GM21367 (cell line): ENCODE results near the gene CLDND2.

Experiments
- ATAC-seq: cut with Tn5 transposase; IDR thresholded peaks from one replicate; pipeline ENCODE4 v1.9.1; 2021; ENCODE audit not compliant: unreplicated experiment

CLDND2 gene

GRCh38 chr19:51386882-51387520 is 18.2 kb upstream of the CLDND2 start:
- no peak for ATAC-seq

DNA sequence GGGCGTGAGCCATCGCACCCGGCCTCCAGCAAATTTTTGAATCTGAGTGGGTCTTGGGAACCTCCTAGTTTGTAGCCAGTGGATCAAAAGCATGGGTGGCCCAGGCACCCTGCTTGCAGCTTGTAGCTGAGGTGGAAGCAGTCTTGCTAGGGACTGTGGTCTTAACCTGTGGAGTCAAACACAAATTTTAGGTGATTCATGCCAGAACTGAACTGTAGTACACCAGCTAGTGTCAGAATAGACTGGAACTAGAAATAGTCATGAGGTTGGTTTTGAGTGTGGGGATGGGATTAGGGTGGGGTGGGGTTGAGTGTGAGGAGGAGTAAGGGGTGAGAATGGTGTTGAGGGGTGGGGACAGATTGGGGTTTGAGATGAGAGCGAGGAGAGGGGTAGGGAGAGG is 13.2 kb upstream of the CLDND2 start:
- ATAC-seq = no peak

DNA sequence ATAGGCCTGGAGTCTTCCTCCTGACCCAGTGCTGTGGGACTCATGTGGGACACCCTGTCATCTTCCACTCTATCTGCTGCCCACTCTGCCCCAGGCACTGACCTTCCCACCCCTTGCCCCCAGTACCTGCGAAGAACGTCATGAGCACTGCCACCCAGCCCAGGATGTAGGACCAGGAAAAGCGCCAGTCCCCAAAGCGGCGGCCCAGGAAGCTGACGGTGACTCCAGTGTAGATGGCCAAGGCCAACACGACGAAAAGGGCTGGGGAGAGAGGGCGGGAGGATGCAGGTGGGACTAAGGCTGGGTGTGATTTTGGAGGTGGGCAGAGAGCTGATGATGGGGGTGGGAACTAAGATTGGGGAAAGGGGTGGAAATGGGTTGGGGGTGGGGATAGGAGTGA is 11.6 kb upstream of the CLDND2 start:
- no peak for ATAC-seq

DNA sequence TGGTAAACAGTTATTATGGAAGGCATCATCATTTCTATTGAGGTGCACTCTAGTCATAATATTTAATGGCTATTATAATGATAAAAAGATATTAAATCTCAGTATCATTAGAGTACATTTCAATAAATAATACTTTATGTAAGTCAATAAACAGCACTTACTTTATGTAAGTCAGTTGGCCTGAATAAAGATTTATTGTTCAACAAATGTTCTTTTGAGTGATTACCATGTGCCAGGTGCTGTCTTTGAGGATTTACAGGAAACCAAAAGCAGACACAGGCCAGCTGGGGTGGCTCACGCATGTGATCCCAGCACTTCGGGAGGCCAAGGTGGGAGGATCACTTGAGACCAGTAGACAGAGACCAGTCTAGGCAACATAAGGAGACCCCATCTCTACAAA is 8.6 kb upstream of the CLDND2 start:
- ATAC-seq = no peak

- ATAC-seq = no peak
These were observed 6.9 kb upstream of the CLDND2 start for GRCh38 chr19:51375504-51376221.

GRCh38 chr19:51372649-51373504 is 4.1 kb upstream of the CLDND2 start, which contains the start of gene NKG7:
Gene NKG7, minus strand, starts transcription at chr19:51372654. Its CDS starts 119 bp downstream, at chr19:51372535.
- no peak for ATAC-seq

DNA sequence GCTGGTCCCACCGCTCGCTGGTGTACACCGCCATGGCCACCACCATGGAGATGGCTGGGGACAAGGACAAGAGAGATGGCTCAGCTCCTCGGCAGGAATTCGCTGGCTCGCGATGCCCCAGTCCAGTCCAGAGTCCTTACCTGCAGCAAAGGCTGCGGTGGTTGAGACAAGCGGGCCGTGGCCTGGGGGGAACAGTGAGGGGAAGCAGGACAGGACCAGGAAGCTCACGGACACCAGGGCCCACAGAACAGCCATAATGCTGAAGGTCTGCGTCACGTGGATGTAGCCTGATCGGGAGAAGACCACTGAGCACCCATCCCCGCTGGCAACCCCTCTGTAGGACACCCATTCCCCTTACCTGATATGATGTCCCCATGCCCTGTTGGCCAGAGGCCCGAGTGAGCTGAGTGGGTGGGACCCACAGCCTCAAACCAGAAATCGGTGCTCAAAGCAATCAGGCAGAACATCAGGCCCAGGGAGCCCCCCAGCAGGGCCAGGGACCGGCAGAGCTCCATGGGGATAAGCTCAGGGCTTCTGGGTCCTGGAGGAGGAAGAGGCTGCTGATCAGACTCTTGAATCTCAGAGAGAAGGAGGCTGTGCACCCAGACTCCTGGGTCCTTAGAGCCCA is 3.3 kb upstream of the CLDND2 start:
- ATAC-seq = no peak

DNA sequence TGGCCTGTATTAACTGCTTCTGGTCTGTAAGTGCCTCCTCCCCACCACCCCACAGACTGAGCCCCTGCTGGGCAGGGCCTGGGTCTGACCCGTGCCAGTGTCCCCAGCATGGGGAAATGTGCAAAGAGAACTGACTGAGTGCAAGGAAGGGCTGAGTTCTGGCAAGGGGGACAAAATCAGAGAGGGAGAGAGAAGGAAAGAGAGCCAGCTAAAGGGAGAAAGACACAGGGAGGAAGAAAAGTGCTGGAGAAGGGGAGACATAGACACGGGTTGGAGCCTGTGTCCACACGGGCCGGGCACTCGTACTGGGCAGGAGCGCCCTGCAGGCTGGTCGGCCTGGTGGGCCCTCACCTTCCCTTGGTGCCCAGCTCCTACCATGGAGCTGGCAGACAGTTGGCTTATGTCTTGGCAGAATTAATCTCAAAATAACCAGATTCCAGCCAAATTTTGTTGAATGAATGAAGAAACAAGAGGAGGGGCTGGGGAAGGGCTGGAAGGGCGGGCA is 2.4 kb upstream of the CLDND2 start:
- no peak for ATAC-seq

DNA sequence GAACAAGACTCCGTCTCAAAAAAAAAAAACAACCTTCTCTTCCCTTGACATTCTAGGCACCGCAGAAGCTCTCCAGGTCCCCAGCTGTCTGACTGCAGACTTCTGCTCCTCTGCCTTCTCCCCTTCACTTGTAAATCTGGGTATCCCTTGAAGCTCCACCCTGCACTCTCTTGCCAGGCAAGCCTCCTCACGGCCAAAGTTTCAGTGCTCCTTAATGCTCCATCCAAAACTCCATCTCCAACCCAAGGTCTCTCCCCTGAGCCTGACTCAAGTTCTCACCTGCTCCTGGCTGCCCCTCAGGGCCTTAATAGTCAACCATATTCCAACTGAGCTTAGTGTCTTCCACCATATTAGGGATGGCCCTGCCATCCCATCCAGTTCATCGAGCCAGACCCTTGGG is 1.4 kb upstream of the CLDND2 start:
- ATAC-seq = no peak

DNA sequence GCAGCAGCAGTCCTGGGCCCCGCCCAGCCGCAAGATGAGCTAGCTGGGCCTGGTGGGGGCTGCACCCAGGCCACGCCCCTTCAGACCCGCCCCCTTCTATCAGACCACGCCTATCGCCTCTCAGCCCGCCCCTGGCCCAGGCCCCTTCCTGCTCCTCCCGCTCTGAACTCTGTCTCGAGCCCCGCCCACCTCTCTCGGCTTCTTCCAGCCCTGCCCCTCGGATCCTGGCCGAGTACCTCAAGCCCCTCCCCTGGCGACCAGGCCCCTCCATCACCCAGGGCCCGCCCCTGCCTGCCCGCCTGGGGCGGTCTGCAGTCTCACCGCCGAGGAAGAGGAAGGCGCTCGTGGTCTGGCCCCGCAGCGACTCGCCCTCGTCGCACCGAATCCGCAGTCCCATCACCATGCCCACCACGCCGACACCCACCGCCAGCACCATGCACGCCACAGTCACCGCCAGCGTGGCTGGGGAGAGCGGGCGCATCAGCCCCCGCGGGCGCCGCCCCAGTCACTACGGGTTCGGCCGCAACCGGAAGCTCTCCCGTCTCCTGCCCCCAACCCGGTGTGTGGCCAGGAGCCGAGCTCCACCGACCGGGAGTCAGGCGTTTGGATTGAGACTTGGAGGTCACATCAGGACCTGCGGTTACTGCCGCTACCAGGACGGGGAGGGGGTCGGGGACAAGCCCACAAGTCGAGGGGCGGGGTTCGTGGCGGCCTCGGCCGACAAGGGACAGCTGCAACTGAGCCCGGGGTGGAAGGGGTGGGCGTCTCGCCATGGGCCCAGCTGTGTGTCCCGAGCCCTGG is 1.0 kb downstream of the CLDND2 start:
- peak; percentile 71 for ATAC-seq

GRCh38 chr19:51367255-51367564 is 1.6 kb downstream of the CLDND2 start:
- no peak for ATAC-seq

- peak; percentile 34 for ATAC-seq
These were observed 2.2 kb downstream of the CLDND2 start for GRCh38 chr19:51366389-51367254.

DNA sequence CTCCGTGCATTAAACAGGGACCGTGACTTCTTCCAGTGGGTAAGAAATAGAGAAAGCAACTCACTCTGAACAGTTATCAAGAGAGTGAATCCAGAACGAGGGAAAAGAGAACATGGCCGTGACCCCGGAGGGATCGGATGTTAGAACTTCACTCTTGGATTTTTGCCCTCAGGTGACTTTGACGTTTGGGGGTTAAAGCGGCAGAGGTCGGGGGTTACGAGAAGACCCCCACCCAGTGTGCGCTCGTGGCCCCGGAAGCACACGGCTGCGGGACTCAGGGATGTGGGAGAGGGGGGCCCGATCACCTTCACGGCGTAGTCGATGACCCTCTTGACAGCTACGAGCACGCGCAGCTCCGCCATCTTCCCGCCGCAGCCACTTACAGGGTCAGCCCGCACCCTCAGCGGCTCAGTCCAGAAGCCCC is 2.8 kb downstream of the CLDND2 start, which contains the start of gene ETFB:
TSS of gene ETFB (minus strand) at position 424 of the 424 bp plus-strand sequence. CDS start at position 362, 62 bp downstream.
- no peak for ATAC-seq

DNA sequence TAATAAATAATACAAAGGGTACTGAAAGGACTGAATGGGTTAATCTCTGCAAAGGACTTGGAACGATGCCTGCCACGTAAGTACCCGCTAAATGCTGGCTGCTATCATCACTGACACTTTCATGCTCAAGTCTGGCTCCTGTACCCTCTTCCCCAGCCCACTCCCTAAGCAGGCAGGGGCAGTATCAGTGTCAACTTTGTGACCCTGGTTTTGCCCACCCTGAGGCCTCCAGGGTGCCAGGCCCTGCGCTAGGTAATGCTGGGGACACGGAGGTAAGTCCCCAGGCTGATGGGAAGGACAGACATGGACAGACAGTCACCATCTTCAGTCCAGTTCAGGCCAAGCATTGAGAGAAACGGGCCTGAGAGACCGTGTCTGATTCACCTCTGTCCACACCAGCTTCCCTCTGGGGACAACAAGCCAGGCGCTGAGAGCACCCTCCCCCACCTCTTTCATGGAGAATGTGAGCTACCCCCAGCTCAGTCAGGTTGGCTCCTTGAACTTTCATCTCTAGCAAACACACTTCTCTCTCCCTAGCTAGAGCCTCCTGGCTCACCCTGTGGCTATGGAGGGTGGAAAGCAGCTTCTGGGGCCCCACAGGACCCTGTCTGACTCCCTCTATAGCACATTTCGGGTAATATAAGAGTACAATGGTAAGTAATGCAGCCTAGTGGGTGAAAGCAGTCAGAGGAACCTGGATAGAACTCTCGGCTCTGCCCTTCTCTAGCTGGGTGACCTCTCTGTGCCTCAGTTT is 3.4 kb downstream of the CLDND2 start:
- no peak for ATAC-seq

- ATAC-seq = no peak
These were observed 4.3 kb downstream of the CLDND2 start for GRCh38 chr19:51364200-51365106.

DNA sequence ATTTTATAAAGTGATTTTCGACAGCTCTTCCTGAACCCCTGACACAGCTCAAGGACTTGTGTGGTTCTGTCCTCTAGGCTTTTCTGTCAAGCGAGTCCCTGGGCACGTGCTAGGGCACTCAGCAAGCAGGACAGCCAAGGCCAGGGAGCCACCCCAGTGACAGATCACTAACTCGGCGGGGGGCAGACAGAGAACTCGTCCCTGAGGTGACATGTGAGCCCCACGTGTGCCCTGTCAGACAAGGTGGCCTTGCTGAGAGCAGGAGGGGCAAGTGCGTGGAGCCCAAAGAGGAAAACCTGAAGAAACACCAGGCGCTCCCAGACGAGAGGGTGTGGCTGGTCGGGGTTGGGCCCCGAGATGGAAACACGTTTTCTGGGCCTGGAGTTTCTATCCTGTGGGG is 7.6 kb downstream of the CLDND2 start:
- no peak for ATAC-seq

GRCh38 chr19:51359294-51359693 is 9.5 kb downstream of the CLDND2 start:
- no peak for ATAC-seq

DNA sequence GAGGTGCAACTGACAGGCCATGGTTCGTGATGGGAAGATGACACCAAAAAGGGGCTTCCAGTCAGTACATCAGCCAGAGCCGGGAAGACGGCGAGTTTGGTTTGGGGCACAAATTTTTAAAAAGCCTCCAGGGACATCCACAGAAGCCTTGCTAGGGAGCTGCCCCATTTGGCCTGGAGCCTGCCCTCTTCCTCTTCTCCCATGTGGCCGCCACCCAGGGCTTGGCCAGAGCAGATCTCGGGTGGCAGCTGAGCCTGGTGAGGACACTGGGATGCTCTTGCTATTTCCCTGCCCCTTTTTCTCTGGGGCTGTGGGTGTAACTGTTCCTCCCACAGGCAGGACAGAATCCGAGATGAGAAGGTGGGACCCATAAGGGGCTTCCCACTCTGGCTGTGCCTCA is 10.9 kb downstream of the CLDND2 start:
- no peak for ATAC-seq
